Breast epithelium (tissue), 3 donors: ENCODE results near the gene TSSC4.

Experiments used
- CTCF ChIP-seq, 3 donors: fragments of 450-650 bp; IDR thresholded peaks; one replicate each; pipeline ENCODE4 v1.5.1; 2016 to 2017; ENCODE audit warnings: antibody characterized with exemption in 3 of 3, mild to moderate bottlenecking in 3 of 3, moderate library complexity in 3 of 3
- POLR2A ChIP-seq: fragments of 450-650 bp; IDR thresholded peaks from one replicate; pipeline ENCODE4 v1.6.1; 2016; ENCODE audit warnings: antibody characterized with exemption, mild to moderate bottlenecking, moderate library complexity
- POLR2AphosphoS5 ChIP-seq, 3 donors: sonication (generic); formaldehyde crosslinking; IDR thresholded peaks; one replicate each; pipeline ENCODE4 v1.6.1; 2017; ENCODE audit warnings: antibody characterized with exemption in 3 of 3

GRCh38 chr11:2394818-2395105, 5.8 kb upstream of the TSSC4 start:
- TF ChIP-seq POLR2AphosphoS5 (IDR thresholded peaks at IDR 0.05), result no peak
- TF ChIP-seq CTCF (IDR thresholded peaks at IDR 0.05), result no peak
- no peak for TF ChIP-seq POLR2A
